ENCODE data around the gene HDGF.
"Not testable (repeated sequence)": the region's sequence is repeated elsewhere in the genome, so short reads cannot be mapped to it uniquely, and the experiment has no call there.

HDGF gene

GRCh38 chr1:156767101-156767878, 15.8 kb upstream of the HDGF start, which contains the start of gene PRCC:
Gene PRCC, plus strand, starts transcription at chr1:156767535. Its CDS starts 237 bp downstream, at chr1:156767772.
- peak; percentile 96 for DNase-seq (ENCODE audit: low read depth)

- DNase-seq (ENCODE audit: low read depth): no peak
Measured at GRCh38 chr1:156766298-156767100, 15.0 kb upstream of the HDGF start.

DNA sequence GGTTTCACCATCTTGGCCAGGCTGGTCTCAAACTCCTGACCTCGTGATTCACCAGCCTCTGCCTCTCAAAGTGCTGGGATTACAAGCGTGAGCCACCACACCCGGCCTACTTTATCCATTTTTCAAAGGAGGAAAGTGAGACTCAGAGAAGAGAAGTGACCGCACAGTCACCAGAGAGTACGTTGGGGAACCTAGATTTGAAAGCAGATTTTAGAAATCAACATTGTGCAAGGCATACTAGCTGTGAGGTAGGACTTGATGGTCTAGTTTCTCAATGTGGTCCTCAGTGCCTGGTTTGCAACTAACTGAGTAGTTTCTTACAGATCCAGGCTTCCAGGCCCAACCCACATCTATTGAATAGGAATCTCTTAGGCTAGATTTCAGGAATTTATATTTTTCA, 14.2 kb upstream of the HDGF start:
- DNase-seq (ENCODE audit: low read depth): no peak

- DNase-seq (ENCODE audit: low read depth): not testable (repeated sequence)
Measured at GRCh38 chr1:156765136-156765535, 13.7 kb upstream of the HDGF start.

- no peak for DNase-seq (ENCODE audit: low read depth)
Measured at GRCh38 chr1:156760796-156761104, 9.3 kb upstream of the HDGF start.

DNA sequence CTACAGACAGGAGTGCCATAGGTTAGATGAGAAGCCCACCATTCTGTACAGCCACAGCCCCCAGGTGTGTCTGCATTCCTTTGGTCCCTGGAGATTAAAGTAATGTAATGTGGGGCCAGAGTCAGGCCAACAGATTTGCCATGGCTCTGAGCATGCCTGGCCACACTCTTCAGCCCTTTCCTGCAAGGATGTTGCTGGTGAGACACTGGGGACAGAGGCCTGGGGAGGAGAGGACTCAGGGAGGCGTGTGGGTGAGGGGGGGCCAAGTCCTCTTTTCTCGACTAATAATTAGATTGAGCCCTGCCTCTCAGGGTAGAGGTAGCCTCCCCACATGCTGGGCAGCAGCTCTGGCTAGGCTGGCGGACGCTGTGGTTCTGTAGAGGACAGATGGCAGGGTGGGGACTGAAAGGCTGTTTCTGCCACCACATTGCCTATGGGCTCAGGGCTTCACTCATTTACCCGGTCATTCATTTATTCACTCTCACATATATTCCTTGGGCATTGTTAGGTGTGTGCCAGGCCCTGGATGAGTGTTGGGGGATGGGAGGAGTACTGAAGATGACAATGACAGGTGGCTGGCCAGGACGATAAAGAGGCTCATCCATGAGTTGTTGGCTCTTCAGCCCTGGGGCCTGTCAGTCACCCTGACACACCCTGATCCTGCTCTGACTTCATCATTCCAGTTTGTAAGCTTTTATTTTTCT, 8.8 kb upstream of the HDGF start:
- no peak for DNase-seq (ENCODE audit: low read depth)

GRCh38 chr1:156757572-156758253, 6.2 kb upstream of the HDGF start:
- DNase-seq (ENCODE audit: low read depth): not testable (repeated sequence)

DNA sequence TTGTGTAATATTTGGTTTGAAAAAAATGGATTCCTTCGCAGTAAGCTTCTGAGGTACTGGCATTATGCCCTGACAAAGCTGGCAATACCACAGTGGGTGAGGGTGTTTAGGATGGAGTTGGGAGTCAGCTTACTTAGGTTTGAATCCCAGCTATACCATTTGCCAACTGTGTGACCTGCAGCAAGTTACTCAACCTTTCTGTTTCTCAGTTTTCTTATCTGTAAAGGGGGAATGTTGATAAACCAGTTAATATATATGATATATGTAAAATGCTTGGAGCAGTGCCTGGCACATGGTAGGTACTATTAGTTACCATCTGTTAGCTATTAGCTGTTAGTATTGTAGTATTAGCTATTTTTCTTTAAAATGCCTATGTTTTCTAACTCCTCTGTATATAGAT, 4.9 kb upstream of the HDGF start:
- DNase-seq (ENCODE audit: low read depth): no peak

DNA sequence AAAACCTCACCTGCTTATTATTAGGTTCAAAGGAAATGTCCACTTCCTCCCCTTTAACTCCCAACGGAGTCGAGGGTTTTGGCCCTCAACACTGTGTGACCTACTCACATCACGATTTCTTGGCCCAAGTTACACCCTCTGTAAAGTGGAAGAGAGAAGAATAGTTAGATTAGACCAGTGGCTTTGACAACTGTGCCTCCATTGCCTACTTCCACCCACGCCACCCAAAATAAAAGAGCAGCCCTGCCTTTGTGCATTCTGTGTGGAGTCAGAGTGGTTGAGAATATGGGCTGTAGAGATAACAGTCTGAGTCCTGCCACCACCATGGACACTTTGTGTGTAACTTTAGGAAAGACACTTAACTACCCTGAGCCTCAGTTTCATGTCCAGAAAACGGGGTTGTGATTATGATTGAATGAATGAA, 4.1 kb upstream of the HDGF start:
- DNase-seq (ENCODE audit: low read depth): no peak

DNA sequence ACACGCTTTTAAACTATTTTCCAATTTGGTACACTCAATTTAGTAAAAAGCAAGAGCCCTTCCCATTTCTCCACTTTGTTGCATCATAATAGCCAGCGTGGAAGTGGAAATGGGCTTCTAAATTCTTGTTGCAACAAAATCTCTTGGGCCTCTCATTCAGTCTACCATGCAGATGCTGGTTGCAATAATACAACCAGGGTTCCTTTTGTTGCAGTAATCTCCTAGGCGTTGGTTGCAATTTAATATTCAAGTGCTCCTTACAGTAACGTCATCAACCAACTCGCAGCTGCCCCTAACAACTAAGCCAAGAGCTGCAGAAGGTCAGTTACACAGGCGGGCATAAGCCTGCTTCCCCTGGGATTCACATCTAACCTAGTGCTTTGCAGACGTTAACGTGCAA, 2.7 kb upstream of the HDGF start:
- DNase-seq (ENCODE audit: low read depth): no peak

- no peak for DNase-seq (ENCODE audit: low read depth)
Measured at GRCh38 chr1:156752843-156753482, 1.5 kb upstream of the HDGF start.

DNA sequence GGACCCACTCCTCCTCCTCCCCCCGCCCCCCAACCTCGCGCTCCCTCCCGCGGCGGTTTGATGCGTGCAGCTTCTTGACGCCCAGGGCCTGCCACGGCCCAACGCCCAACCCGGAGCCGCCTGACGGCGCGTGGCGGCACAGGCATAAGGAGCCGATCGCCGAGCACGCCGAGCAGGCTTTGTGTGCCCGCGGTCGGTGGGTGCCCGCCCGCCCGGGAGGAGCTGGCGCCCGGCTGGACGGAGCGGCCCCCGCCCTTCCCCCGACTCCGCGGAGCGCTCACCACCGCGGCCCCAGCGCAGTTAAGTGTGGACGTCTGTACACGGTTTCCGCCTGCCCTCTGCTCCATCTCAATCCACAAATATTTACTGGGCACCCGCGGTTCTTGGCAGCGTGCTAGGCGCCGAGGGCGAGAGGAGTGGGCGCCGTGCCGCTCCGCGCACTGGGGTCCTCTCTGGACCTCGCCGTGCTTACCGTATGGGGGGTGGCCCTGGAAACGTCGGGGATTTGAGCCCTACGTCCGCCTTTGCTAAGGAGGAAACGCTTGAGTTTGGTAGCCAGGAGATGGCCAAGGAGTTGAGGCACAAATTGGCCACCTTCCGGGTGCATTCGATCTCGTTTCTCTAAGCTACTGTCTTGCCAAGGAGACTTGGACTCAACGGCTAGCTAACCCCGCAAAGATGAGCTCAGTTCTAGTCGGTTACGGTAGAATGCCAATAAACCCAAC, 444 bp upstream of the HDGF start:
- DNase-seq (ENCODE audit: low read depth): peak; percentile 83

GRCh38 chr1:156750711-156751450, 594 bp downstream of the HDGF start:
- no peak for DNase-seq (ENCODE audit: low read depth)

GRCh38 chr1:156750191-156750672, 1.2 kb downstream of the HDGF start:
- no peak for DNase-seq (ENCODE audit: low read depth)

DNA sequence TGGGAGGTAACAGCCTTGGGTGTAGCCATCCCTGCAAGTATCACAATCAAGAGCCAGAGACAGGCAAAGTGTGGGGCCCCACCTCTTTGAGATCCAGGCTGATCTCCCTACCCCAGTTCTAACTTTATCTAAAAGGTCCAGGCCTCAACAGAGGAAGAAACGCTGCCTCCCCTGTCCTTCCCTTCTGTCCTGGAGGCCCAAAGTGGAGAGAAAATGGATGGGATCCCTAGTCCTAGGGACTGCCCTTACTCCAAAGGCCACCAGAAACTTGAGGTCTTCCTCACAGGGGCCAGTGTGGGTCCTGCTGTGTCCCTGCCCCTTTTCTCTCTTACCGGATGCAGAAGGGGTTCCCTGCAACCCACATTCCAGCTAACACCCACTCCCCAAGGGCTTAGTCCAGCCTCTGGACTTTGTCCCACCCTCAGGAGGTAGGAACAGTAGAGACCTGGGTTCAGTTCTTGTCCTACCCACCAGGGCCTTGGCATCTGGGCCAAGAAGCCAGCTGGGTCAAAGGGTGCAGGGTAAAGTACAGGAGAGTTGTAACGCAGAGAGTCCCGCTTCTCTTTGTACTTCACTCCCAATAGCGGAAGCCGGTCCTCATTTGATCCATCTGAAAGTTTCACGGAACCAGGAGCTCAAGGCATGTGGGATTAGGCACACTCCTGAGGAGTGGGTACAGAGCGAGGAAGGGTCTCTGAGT, 1.9 kb downstream of the HDGF start:
- DNase-seq (ENCODE audit: low read depth): no peak

DNA sequence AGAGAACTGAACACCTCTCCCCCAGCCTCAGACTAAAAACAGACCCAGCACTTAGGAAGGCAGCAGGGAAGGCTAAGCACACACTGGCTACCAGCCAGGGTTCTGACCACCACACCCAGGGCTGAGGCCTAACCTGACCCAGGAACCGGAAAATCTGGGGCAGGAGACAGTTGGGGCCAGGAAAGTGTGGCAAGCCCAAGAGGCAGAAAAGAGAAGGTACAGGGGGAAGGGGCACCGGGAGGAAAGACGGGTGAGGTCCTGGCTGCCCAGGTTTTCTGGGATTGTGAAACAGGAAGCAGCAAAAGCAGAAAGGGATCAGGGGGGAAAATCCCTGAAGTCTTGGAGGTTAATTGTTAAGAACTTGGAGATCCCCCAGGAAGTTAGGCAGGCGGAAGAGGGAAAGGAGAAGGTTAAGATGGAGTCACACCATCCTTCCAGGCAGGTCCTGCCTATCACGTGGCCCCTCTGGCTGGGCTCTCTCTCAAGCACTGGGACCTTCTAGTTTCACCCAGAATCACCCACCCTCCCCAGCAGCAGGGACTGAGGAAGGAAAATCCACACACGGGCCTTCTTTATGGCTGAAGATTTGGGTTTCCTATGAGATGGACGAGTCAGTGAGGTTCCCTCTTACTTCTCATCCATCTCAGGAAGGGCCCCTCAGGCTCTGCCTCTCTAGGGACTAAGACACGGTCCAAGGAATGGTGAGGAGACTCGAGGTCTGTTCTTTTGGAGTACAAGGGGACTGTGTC, 2.6 kb downstream of the HDGF start:
- no peak for DNase-seq (ENCODE audit: low read depth)

GRCh38 chr1:156747742-156748669, 3.5 kb downstream of the HDGF start:
- no peak for DNase-seq (ENCODE audit: low read depth)

Measured in HS-27A (cell line).